ENCODE data around the gene NBEA. TPM values are rescaled to one million over a fixed set of nuclear protein-coding genes. Genes with fewer than 3 reads are reported as not detected.

Gene NBEA
- total RNA-seq, 1 donor from 2014 or later = 29.7 TPM

- peak; percentile 76 for DNase-seq
These were observed 238.0 kb downstream of the NBEA start for GRCh38 chr13:35179920-35180663.

GRCh38 chr13:35190241-35190640, 248.2 kb downstream of the NBEA start:
- DNase-seq = no peak

- DNase-seq = peak; percentile 65
These were observed 249.8 kb downstream of the NBEA start for GRCh38 chr13:35191883-35192282.

- no peak for DNase-seq
These were observed 256.6 kb downstream of the NBEA start for GRCh38 chr13:35198613-35199200.

- no peak for DNase-seq
These were observed 266.5 kb downstream of the NBEA start for GRCh38 chr13:35208587-35208986.

- DNase-seq = peak; percentile 4
These were observed 268.2 kb downstream of the NBEA start for GRCh38 chr13:35210261-35210660.

- no peak for DNase-seq
These were observed 269.9 kb downstream of the NBEA start for GRCh38 chr13:35211949-35212348.

GRCh38 chr13:35213911-35214310, 271.8 kb downstream of the NBEA start:
- DNase-seq = no peak

- no peak for DNase-seq
These were observed 274.1 kb downstream of the NBEA start for GRCh38 chr13:35216131-35216530.

- no peak for DNase-seq
These were observed 277.0 kb downstream of the NBEA start for GRCh38 chr13:35219021-35219420.

GRCh38 chr13:35225159-35225558, 283.1 kb downstream of the NBEA start:
- DNase-seq = no peak

GRCh38 chr13:35225582-35225981, 283.5 kb downstream of the NBEA start:
- no peak for DNase-seq

- DNase-seq = no peak
These were observed 286.5 kb downstream of the NBEA start for GRCh38 chr13:35228536-35228935.

- DNase-seq = no peak
These were observed 289.4 kb downstream of the NBEA start for GRCh38 chr13:35231426-35231825.

GRCh38 chr13:35238274-35238673, 296.2 kb downstream of the NBEA start:
- DNase-seq = no peak

GRCh38 chr13:35252536-35253205, 310.6 kb downstream of the NBEA start:
- no peak for DNase-seq

GRCh38 chr13:35255241-35255640, 313.2 kb downstream of the NBEA start:
- DNase-seq = no peak

- no peak for DNase-seq
These were observed 314.5 kb downstream of the NBEA start for GRCh38 chr13:35256459-35257148.

GRCh38 chr13:35260316-35260715, 318.2 kb downstream of the NBEA start:
- no peak for DNase-seq

GRCh38 chr13:35266412-35266811, 324.3 kb downstream of the NBEA start:
- no peak for DNase-seq

GRCh38 chr13:35278917-35279316, 336.8 kb downstream of the NBEA start:
- DNase-seq = no peak

- no peak for DNase-seq
These were observed 337.4 kb downstream of the NBEA start for GRCh38 chr13:35279500-35279899.

GRCh38 chr13:35283856-35284255, 341.8 kb downstream of the NBEA start:
- no peak for DNase-seq

Measured in skin of body (tissue), 2 donors.